Endothelial cell of umbilical vein (primary cell): Measurements from ENCODE around the gene CCDC47.

ENCODE experiments used
- CTCF ChIP-seq, 2 donors: IDR thresholded peaks; 1 replicate in 1 of 2; 2 replicates in 1 of 2; pipeline ENCODE4 v1.5.1; 2011; ENCODE audit warnings: low read length in 2 of 2, mild to moderate bottlenecking in 2 of 2, moderate library complexity in 2 of 2, control low read depth in 1 of 2, inconsistent platforms in 1 of 2, low read depth in 1 of 2; ENCODE audit not compliant: insufficient read depth in 1 of 2; ENCODE audit errors: extremely low read depth in 1 of 2
- POLR2A ChIP-seq: IDR thresholded peaks from 2 replicates; pipeline ENCODE4 v1.6.1; 2012; ENCODE audit warnings: low read depth, mild to moderate bottlenecking, control low read depth, low read length
- POLR2AphosphoS5 ChIP-seq: IDR thresholded peaks from 2 replicates; pipeline ENCODE4 v1.6.1; 2012; ENCODE audit warnings: low read depth, mild to moderate bottlenecking, control low read depth, low read length, moderate library complexity; ENCODE audit not compliant: insufficient read depth

GRCh38 chr17:63707151-63707550 lies 66.2 kb downstream of the CCDC47 start:
- no peak for TF ChIP-seq POLR2AphosphoS5
- TF ChIP-seq CTCF (IDR thresholded peaks at IDR 0.05; ENCODE audit: extremely low read depth in 1 of 2, insufficient read depth in 1 of 2, low read depth in 1 of 2, low read length in 2 of 2): no peak
- TF ChIP-seq POLR2A: no peak
